ENCODE data around the gene PKN2. TPM values are rescaled to one million over a fixed set of nuclear protein-coding genes. Genes with fewer than 3 reads are reported as not detected.

PKN2 gene
- total RNA-seq, 6 experiments from 2014 or later, result 13.6 to 16.6 (median 15.0) TPM

DNA sequence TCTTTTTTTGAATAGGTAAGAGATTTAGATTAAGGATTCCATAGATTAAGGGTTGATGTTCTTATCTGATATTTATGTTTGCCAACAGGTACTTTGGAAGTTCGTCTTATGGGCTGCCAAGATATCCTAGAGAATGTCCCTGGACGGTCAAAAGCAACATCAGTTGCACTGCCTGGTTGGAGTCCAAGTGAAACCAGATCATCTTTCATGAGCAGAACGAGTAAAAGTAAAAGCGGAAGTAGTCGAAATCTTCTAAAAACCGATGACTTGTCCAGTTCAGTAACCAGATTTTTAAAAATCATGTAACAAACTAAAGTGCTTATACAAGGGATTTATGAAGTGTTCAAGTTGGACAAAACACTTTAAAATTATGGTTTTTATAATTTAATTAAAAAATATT lies 100.5 kb downstream of the PKN2 start:
- 82% methylated on average over 6 of the region's 6 CpGs for WGBS (ENCODE audit: insufficient coverage, low coverage, low lambda C conversion rate, missing lambda C conversion rate)
- H3K9me3 ChIP-seq, result no peaks in the 10 kb centered on the region
- H3K27me3 ChIP-seq, result no peaks in the 10 kb centered on the region
- H3K27ac ChIP-seq, result no peak overlapping the region
- peaks cover 0 to 5% (median 0%) of the 10 kb centered on the region in 4 donors for H3K4me1 ChIP-seq
- intact Hi-C loops (cut with DNase I), result no loop called here
- TF ChIP-seq, protein P1, sequence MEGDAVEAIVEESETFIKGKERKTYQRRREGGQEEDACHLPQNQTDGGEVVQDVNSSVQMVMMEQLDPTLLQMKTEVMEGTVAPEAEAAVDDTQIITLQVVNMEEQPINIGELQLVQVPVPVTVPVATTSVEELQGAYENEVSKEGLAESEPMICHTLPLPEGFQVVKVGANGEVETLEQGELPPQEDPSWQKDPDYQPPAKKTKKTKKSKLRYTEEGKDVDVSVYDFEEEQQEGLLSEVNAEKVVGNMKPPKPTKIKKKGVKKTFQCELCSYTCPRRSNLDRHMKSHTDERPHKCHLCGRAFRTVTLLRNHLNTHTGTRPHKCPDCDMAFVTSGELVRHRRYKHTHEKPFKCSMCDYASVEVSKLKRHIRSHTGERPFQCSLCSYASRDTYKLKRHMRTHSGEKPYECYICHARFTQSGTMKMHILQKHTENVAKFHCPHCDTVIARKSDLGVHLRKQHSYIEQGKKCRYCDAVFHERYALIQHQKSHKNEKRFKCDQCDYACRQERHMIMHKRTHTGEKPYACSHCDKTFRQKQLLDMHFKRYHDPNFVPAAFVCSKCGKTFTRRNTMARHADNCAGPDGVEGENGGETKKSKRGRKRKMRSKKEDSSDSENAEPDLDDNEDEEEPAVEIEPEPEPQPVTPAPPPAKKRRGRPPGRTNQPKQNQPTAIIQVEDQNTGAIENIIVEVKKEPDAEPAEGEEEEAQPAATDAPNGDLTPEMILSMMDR (IDR thresholded peaks at IDR 0.05), result no peak
- TF ChIP-seq POLR2A (IDR thresholded peaks at IDR 0.05), result no peak
- H3K4me3 ChIP-seq, result no peak overlapping the region
- no peak for ATAC-seq
- DNase-seq, result no peak
- peaks cover 0 to 14% (median 2%) of the 10 kb centered on the region in 4 donors for H3K36me3 ChIP-seq

GRCh38 chr1:88787023-88787903 lies 103.2 kb downstream of the PKN2 start:
- intact Hi-C loops (cut with DNase I), result no loop called here

GRCh38 chr1:88791192-88791591 lies 107.1 kb downstream of the PKN2 start:
- no peak for ATAC-seq
- H3K4me3 ChIP-seq, result no peak overlapping the region
- H3K27ac ChIP-seq, result no peak overlapping the region
- intact Hi-C loops (cut with DNase I), result no loop called here
- 100% methylated on average over 4 of the region's 4 CpGs for WGBS (ENCODE audit: insufficient coverage, low coverage, low lambda C conversion rate, missing lambda C conversion rate)
- H3K4me1 ChIP-seq, result no peaks in the 10 kb centered on the region
- H3K9me3 ChIP-seq, result no peaks in the 10 kb centered on the region
- TF ChIP-seq POLR2A (IDR thresholded peaks at IDR 0.05), result no peak
- TF ChIP-seq, protein P1 (IDR thresholded peaks at IDR 0.05), result no peak
- H3K36me3 ChIP-seq, result peaks cover 0 to 20% (median 4%) of the 10 kb centered on the region in 4 donors
- H3K27me3 ChIP-seq, result no peaks in the 10 kb centered on the region
- no peak for DNase-seq

More at GRCh38 chr1:88787023-88787903, 103.2 kb downstream of the PKN2 start:
- Histone ChIP-seq H3K27me3 (no peaks in the 10 kb centered on the region), H3K27ac (no peak overlapping the region), H3K9me3 (no peaks in the 10 kb centered on the region), H3K36me3 (peaks cover 0 to 16% (median 7%) of the 10 kb centered on the region in 4 donors), H3K4me3 (no peak overlapping the region), H3K4me1 (peaks cover 0 to 5% (median 0%) of the 10 kb centered on the region in 4 donors)
- 91% methylated on average over 3 of the region's 3 CpGs for WGBS (ENCODE audit: insufficient coverage, low coverage, low lambda C conversion rate, missing lambda C conversion rate)
- DNase-seq (no peak), ATAC-seq (no peak)
- no peak for TF ChIP-seq POLR2A (IDR thresholded peaks at IDR 0.05)
- TF ChIP-seq, protein P1 (IDR thresholded peaks at IDR 0.05), result no peak

DNA sequence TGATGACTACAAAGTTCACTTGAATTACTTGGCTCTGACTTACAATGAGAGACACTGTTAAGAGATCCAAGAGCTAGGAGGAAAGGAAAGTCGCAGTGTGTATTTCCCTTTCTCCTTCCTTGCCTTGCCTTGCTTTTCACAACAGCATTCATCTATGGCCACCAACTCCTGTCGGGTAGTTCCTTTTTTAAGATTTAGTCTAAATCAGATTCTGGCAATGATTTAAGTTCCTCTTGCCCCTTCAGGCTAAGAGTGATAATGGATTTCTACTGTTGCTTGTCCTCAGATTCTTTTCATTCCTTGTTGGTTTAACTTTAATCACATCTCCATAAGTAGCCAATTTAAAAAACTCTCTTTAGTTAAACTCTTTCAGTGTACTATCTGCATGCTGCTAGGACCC lies 115.4 kb downstream of the PKN2 start:
- TF ChIP-seq, protein P1 (IDR thresholded peaks at IDR 0.05), result no peak
- no peak for TF ChIP-seq POLR2A (IDR thresholded peaks at IDR 0.05)
- Histone ChIP-seq H3K9me3 (no peaks in the 10 kb centered on the region), H3K27ac (no peak overlapping the region), H3K4me1 (no peaks in the 10 kb centered on the region), H3K36me3 (peaks cover 0 to 6% (median under 1%) of the 10 kb centered on the region in 4 donors), H3K4me3 (no peak overlapping the region), H3K27me3 (no peaks in the 10 kb centered on the region)
- 48% methylated on average over 2 of the region's 2 CpGs for WGBS (ENCODE audit: insufficient coverage, low coverage, low lambda C conversion rate, missing lambda C conversion rate)
- DNase-seq, result no peak
- ATAC-seq, result peak in 3 of 4 donors; percentile 23 to 58 (median 32)
- intact Hi-C loops (cut with DNase I), result no loop called here

Data from right lobe of liver (tissue), 6 donors.